ENCODE measurements around the gene ZIC1. TPM values are rescaled to one million over a fixed set of nuclear protein-coding genes. Genes with fewer than 3 reads are reported as not detected.

The ZIC1 gene
- total RNA-seq, 1 experiment from 2014 or later: not detected

DNA sequence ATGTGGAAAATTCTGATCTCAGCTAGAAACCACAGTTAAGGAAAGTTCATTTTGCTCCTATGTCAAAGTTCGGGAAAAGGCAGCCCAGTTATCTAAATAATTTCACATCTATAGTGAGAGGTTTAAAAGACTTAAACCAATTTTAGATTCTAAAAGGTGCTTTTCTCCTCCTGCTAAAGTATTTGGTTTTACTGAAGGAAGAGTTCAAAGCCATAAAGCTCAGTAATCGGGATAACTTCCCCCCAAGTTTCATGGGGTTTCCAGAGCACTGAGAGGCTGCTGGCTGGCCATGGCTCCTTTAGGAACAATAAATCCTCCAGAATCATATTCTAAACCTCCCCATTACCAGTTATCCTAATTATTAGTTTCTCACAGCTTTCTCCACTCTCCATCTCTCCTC lies 41.0 kb upstream of the ZIC1 start:
- BruUV-seq (replicated peaks): no TSS peak
- Mint-ChIP-seq H3K27me3 (ENCODE audit: unreplicated experiment) (peaks cover 38% of the 10 kb centered on the region), H3K9me3 (ENCODE audit: low read depth, unreplicated experiment) (no peaks in the 10 kb centered on the region), H3K4me1 (ENCODE audit: low read depth, unreplicated experiment) (no peaks in the 10 kb centered on the region), H3K36me3 (ENCODE audit: insufficient read depth, unreplicated experiment) (no peaks in the 10 kb centered on the region), H3K4me3 (ENCODE audit: low read depth, unreplicated experiment) (no peak overlapping the region), H3K27ac (ENCODE audit: unreplicated experiment) (no peak overlapping the region)
- DNase-seq: no peak
- CTCF ChIA-PET: no interaction called here
- no peak for TF ChIP-seq CTCF (IDR thresholded peaks at IDR 0.05; ENCODE audit: unreplicated experiment)
- intact Hi-C loops (cut with micrococcal nuclease; ENCODE audit: unreplicated experiment): no loop called here

DNA sequence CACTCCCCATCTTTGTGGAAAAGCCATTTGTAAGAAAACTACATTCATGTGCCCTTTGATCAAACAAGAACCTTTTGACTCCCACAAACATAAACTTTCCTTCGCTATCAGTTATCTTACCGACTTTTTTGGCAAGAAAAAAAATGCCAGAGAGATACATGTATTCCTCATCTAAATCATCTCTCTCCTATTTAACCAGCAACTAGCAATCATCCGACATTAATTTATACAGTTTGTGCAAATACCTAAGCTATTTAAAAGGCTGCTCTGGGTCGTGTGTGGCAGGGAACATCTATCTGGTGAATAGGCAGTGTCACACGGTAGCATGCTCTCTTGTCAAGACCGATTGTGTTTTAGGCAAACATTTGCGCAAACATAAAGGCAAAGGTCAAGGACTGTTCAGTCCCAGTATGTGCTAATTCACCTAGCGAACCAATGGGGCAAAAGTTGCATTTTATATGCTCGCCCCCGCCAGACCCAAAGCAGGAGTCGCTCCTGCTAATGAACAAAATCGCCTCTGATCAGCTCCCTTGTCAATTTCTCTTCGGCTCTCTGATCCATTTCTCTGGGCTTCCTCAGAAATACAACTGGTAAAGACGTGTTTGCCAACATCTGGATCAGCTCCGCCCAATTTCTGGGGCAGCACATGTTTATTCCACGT lies 40.5 kb upstream of the ZIC1 start:
- Mint-ChIP-seq H3K4me1 (ENCODE audit: low read depth, unreplicated experiment) (no peaks in the 10 kb centered on the region), H3K9me3 (ENCODE audit: low read depth, unreplicated experiment) (no peaks in the 10 kb centered on the region), H3K27me3 (ENCODE audit: unreplicated experiment) (peaks cover 43% of the 10 kb centered on the region), H3K27ac (ENCODE audit: unreplicated experiment) (no peak overlapping the region), H3K4me3 (ENCODE audit: low read depth, unreplicated experiment) (no peak overlapping the region), H3K36me3 (ENCODE audit: insufficient read depth, unreplicated experiment) (no peaks in the 10 kb centered on the region)
- CTCF ChIA-PET: no interaction called here
- intact Hi-C loops (cut with micrococcal nuclease; ENCODE audit: unreplicated experiment): no loop called here
- DNase-seq: no peak
- BruUV-seq (replicated peaks): no TSS peak
- no peak for TF ChIP-seq CTCF (IDR thresholded peaks at IDR 0.05; ENCODE audit: unreplicated experiment)

- H3K27me3 Mint-ChIP-seq (ENCODE audit: unreplicated experiment): peaks cover 48% of the 10 kb centered on the region
- no peak overlapping the region for H3K27ac Mint-ChIP-seq (ENCODE audit: unreplicated experiment)
- TF ChIP-seq CTCF (IDR thresholded peaks at IDR 0.05; ENCODE audit: unreplicated experiment): no peak
- H3K4me1 Mint-ChIP-seq (ENCODE audit: low read depth, unreplicated experiment): no peaks in the 10 kb centered on the region
- no peak overlapping the region for H3K4me3 Mint-ChIP-seq (ENCODE audit: low read depth, unreplicated experiment)
- H3K9me3 Mint-ChIP-seq (ENCODE audit: low read depth, unreplicated experiment): no peaks in the 10 kb centered on the region
- no TSS peak for BruUV-seq (replicated peaks)
- intact Hi-C loops (cut with micrococcal nuclease; ENCODE audit: unreplicated experiment): no loop called here
- no peak for DNase-seq
- no peaks in the 10 kb centered on the region for H3K36me3 Mint-ChIP-seq (ENCODE audit: insufficient read depth, unreplicated experiment)
- CTCF ChIA-PET: no interaction called here
These were observed 39.9 kb upstream of the ZIC1 start for GRCh38 chr3:147369231-147369630.

GRCh38 chr3:147369661-147370123 lies 39.5 kb upstream of the ZIC1 start:
- intact Hi-C loops (cut with micrococcal nuclease; ENCODE audit: unreplicated experiment): no loop called here
- no peak overlapping the region for H3K4me3 Mint-ChIP-seq (ENCODE audit: low read depth, unreplicated experiment)
- no peak overlapping the region for H3K27ac Mint-ChIP-seq (ENCODE audit: unreplicated experiment)
- CTCF ChIA-PET: no interaction called here
- peaks cover 48% of the 10 kb centered on the region for H3K27me3 Mint-ChIP-seq (ENCODE audit: unreplicated experiment)
- no peak for TF ChIP-seq CTCF (IDR thresholded peaks at IDR 0.05; ENCODE audit: unreplicated experiment)
- BruUV-seq (replicated peaks): no TSS peak
- no peaks in the 10 kb centered on the region for H3K9me3 Mint-ChIP-seq (ENCODE audit: low read depth, unreplicated experiment)
- H3K4me1 Mint-ChIP-seq (ENCODE audit: low read depth, unreplicated experiment): no peaks in the 10 kb centered on the region
- H3K36me3 Mint-ChIP-seq (ENCODE audit: insufficient read depth, unreplicated experiment): no peaks in the 10 kb centered on the region
- no peak for DNase-seq

Measured in Calu3 (cell line).